IPS-11a (cell line): ENCODE measurements around the gene WRAP73.
"Not testable (repeated sequence)": the region's sequence is repeated elsewhere in the genome, so short reads cannot be mapped to it uniquely, and the experiment has no call there.

Experiments
- H3K4me3 ChIP-seq: one replicate; pipeline ENCODE4 v1.5.1; 2013; ENCODE audit warnings: low read depth, low read length, control low read depth

Gene WRAP73

DNA sequence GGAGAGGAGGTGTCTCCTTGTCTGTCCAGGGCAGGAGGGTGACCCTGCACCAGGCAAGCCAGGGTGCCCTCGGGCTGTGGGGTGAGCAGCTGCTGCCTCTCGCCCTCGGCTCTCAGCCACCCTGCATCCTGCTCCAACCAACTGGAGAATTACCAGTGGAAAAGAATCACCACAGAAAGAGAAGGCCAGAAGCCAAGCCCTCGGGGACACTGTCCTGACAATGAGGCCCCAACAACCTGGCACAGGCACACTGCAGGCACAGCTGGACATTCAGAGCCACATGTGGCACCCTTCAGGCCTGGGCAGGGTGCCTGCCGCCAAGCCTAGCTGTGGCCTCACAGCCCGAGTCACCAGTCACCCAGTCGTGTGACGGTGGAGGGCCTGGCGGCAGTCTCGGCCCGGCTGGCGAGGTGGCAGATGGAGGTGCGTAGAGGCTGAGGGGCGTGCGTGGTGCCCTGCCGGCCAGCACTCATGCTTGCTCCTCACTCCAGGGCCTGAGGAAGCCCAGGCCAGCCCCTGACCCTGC lies 50.6 kb downstream of the WRAP73 start:
- H3K4me3 ChIP-seq: no peak overlapping the region

DNA sequence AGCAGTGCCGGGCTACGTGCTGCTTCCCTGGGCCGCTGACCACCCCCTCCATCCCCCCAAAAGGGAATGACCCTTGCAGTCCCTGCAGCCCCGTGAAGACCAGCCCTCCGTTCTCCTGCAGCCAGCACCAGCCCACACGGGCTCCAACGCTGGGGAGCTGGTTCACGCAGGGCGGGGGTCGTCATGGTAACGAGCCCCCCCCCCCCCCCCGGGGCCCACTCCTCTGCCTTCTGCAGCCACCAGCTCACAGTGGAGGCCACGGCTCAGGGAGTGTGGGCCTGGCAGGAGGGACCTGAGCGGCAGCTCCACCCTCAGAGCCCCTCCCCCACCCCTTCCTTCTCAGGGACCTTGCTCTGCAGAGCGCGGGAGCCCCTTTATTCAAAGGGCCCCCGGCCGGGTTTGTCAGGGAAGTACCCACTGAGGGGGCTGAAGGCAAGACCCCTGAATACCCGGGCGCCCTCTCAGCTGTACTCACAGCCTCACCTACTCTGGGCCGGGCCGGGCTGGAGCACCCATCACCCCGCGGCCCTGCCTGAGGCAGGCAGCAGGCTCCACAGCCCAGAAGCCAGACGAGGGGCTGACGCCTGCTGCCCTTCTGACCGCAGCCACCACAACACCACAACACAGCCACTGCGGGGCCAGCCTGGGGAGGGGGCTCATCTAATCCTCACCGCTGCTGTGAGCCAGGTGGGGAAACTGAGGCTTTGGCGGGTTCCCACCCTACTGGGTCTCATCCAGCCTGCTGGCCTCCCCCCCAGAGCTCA lies 51.2 kb downstream of the WRAP73 start:
- no peak overlapping the region for H3K4me3 ChIP-seq

- no peak overlapping the region for H3K4me3 ChIP-seq
Measured at GRCh38 chr1:3598051-3598491, 51.8 kb downstream of the WRAP73 start.

GRCh38 chr1:3597599-3597964 lies 52.3 kb downstream of the WRAP73 start:
- H3K4me3 ChIP-seq: no peak overlapping the region

GRCh38 chr1:3596663-3597598 lies 53.0 kb downstream of the WRAP73 start:
- H3K4me3 ChIP-seq: no peak overlapping the region

GRCh38 chr1:3595949-3596348 lies 54.0 kb downstream of the WRAP73 start:
- H3K4me3 ChIP-seq: no peak overlapping the region

DNA sequence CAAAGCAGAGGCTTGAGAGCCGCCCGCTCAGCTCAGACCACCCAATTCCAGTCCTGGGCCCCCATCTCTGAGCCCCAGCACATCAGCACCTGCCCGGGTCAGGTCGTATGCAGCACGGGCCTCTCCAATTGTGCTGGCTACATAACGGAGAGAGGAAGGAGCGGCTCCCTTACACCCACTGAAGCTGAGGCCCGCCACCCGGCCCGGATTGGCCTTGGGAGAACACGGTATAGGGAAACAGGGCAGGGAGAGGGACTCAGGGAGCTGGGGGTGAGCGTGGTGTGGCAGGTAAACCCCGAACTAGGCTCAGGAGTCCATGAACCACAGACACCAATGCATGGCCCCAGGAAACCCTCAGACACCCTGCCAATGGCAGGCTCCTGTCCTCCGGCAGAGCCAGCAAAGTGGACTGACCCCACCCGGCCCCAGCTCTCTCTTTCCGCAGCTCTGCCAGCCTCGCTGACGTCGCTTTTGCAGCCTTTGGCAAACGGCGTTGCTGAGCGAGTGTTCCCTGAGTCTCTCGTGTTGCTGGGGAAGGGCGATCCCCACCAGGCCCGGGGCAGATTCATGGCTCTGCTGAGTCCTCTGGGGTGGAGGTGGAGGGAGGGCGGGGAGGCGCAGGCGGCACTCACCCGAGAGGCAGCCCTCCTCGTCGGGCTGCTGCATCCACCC lies 55.1 kb downstream of the WRAP73 start:
- no peak overlapping the region for H3K4me3 ChIP-seq

GRCh38 chr1:3593745-3594144 lies 56.2 kb downstream of the WRAP73 start:
- H3K4me3 ChIP-seq: no peak overlapping the region

- no peak overlapping the region for H3K4me3 ChIP-seq
Measured at GRCh38 chr1:3593334-3593733, 56.6 kb downstream of the WRAP73 start.

- no peak overlapping the region for H3K4me3 ChIP-seq
Measured at GRCh38 chr1:3590951-3591865, 58.7 kb downstream of the WRAP73 start.

- no peak overlapping the region for H3K4me3 ChIP-seq
Measured at GRCh38 chr1:3590139-3590763, 59.7 kb downstream of the WRAP73 start.

DNA sequence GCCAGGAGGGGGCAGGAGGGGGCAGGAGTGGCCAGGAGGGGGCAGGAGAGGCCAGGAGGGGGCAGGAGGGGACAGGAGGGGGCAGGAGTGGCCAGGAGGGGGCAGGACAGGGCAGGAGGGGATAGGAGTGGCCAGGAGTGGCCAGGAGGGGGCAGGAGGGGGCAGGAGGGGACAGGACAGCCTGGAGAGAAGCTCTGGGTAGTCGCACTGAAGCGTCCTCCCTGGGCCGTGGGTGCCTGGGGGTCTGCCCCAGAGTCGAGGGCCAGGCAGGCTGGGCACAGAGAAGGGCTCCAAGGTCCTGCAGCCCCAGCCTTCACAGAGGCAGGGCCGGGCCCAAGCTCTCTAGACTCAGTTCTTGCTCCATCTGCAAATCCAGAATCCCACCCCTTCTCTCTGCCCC lies 61.5 kb downstream of the WRAP73 start:
- no peak overlapping the region for H3K4me3 ChIP-seq

- H3K4me3 ChIP-seq: no peak overlapping the region
Measured at GRCh38 chr1:3586986-3587759, 62.7 kb downstream of the WRAP73 start.

DNA sequence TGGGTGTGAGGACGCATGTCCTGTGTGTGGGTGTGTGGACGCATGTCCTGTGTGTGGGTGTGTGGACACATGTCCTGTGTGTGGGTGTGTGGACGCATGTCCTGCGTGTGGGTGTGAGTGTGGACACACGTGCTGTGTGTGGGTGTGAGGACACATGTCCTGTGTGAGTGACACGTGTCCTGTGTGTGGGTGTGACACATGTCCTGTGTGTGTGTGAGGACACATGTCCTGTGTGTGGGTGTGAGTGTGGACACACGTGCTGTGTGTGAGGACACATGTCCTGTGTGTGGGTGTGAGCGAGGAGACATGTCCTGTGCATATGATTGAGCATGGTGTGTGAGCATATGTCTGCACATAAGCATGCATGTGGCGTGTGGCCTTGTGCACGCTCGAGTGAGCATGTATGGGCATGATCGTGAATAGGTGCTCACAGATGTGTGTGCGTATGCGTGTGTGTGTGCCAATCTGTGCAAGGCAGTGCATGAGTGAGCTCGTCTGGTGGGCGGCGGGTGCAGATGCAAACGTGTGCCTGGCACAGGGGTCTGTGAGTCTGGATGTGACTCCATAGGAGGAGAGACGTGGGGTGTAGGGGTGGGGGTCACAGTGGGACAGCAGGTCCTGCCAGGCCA lies 63.8 kb downstream of the WRAP73 start:
- H3K4me3 ChIP-seq: no peak overlapping the region

DNA sequence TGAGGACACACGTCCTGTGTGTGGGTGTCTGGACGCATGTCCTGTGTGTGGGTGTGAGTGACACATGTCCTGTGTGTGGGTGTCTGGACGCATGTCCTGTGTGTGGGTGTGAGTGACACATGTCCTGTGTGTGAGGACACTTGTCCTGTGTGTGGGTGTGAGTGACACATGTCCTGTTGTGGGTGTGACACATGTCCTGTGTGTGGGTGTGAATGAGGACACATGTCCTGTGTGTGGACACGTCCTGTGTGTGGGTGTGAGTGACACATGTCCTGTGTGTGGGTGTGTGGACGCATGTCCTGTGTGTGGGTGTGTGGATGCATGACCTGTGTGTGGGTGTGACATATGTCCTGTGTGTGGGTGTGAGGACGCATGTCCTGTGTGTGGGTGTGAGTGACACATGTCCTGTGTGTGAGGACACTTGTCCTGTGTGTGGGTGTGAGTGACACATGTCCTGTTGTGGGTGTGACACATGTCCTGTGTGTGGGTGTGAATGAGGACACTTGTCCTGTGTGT lies 64.5 kb downstream of the WRAP73 start:
- H3K4me3 ChIP-seq: not testable (repeated sequence)

DNA sequence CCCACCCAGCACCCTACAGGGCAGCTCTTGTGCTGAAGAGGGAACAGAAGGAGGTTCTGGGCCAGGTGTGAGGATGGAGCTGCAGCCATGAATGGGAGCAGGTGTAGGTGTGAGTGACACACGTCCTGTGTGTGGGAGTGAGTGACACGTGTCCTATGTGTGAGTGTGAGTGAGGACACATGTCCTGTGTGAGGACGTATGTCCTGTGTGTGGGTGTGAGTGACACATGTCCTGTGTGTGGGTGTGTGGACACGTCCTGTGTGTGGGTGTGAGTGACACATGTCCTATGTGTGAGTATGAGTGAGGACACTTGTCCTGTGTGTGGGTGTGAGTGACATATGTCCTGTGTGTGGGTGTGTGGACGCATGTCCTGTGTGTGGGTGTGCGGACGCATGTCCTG lies 65.0 kb downstream of the WRAP73 start:
- no peak overlapping the region for H3K4me3 ChIP-seq

- H3K4me3 ChIP-seq: not testable (repeated sequence)
Measured at GRCh38 chr1:3583751-3584150, 66.2 kb downstream of the WRAP73 start.

DNA sequence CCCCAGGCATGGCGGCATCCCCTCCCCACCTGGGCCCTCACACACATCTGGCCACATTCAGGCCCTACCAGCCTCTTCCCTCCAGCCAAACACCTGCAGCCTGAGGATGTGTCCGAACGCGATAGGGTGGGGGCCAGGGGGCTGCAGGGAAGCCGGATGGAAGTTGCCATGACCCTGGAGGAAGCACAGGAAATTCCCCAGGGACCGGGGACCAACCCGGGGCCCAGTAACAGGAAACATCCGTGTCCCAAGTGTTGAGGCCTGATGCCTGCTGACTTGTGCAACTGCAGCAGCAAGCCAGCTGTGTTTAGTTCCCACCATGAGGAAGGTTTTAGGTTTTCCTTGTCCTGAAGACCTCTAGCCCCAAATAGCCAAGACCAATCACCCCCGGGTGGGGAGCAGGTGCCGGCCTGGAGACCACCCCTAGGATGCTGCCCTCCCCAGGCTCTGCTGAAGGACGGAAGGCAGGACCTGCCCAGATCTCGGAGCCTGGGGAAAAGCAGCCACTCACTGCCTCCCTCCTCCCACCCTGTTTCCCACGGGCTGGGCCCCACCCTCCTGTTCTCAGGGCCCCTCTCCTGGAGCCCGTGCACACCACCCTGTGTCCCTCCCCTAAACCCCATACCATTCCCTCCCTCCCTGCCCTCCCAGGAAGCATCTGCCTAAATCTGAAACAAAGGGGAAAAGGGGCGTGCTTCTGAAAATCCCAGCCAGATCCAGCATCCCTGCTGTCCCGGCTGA lies 68.4 kb downstream of the WRAP73 start:
- no peak overlapping the region for H3K4me3 ChIP-seq
